ENCODE data around the gene SMCO4. TPM values are rescaled to one million over a fixed set of nuclear protein-coding genes. Genes with fewer than 3 reads are reported as not detected.

Gene SMCO4
- total and polyA plus RNA-seq, 2 of the 8 experiments (the other 6 are each of a cell fraction or from before 2014, with no cell fraction given) = 33.2 to 53.9 TPM

GRCh38 chr11:93482556-93482955 lies 60.6 kb downstream of the SMCO4 start (continued):
- TF ChIP-seq CTCF (IDR thresholded peaks at IDR 0.05; ENCODE audit: control extremely low read depth in 1 of 3, insufficient read depth in 1 of 3, low read depth in 1 of 3, low read length in 3 of 3) (no peak), RXRA (IDR thresholded peaks at IDR 0.05; ENCODE audit: insufficient read depth, low read depth, low read length) (no peak), SP2 (IDR thresholded peaks at IDR 0.05; ENCODE audit: low read length) (no peak), GABPA (IDR thresholded peaks at IDR 0.05; ENCODE audit: borderline replicate concordance, insufficient read depth, low read length) (no peak), BRCA1 (IDR thresholded peaks at IDR 0.05; ENCODE audit: low read depth, low read length) (no peak), CHD2 (IDR thresholded peaks at IDR 0.05; ENCODE audit: low read length) (no peak)
